Measurements from ENCODE around the gene NRN1L.
"Not testable (repeated sequence)": the region's sequence is repeated elsewhere in the genome, so short reads cannot be mapped to it uniquely, and the experiment has no call there.

Gene NRN1L

GRCh38 chr16:67910158-67910557, 25.5 kb downstream of the NRN1L start:
- TF ChIP-seq CTCF (IDR thresholded peaks at IDR 0.05; ENCODE audit: low read depth, low read length): no peak
- Histone ChIP-seq H3K36me3 (peaks cover 16% of the 10 kb centered on the region), H3K4me3 (ENCODE audit: low read depth, low read length) (no peak overlapping the region), H3K27ac (no peak overlapping the region), H3K27me3 (ENCODE audit: insufficient read depth, low read depth, severe bottlenecking) (no peaks in the 10 kb centered on the region), H3K9me3 (ENCODE audit: severe bottlenecking) (no peaks in the 10 kb centered on the region)
- no peak for DNase-seq

- Histone ChIP-seq H3K9me3 (ENCODE audit: severe bottlenecking) (no peaks in the 10 kb centered on the region), H3K36me3 (peaks cover 8% of the 10 kb centered on the region), H3K4me3 (ENCODE audit: low read depth, low read length) (no peak overlapping the region), H3K27ac (no peak overlapping the region), H3K27me3 (ENCODE audit: insufficient read depth, low read depth, severe bottlenecking) (no peaks in the 10 kb centered on the region)
- no peak for TF ChIP-seq CTCF (IDR thresholded peaks at IDR 0.05; ENCODE audit: low read depth, low read length)
- no peak for DNase-seq
Measured at GRCh38 chr16:67914758-67915495, 30.2 kb downstream of the NRN1L start.

GRCh38 chr16:67915496-67915769, 30.7 kb downstream of the NRN1L start:
- DNase-seq; H3K9me3 ChIP-seq (ENCODE audit: severe bottlenecking); H3K27me3 ChIP-seq (ENCODE audit: insufficient read depth, low read depth, severe bottlenecking); H3K27ac ChIP-seq; H3K36me3 ChIP-seq; H3K4me3 ChIP-seq (ENCODE audit: low read depth, low read length): not testable (repeated sequence)

- Histone ChIP-seq H3K27me3 (ENCODE audit: insufficient read depth, low read depth, severe bottlenecking) (no peaks in the 10 kb centered on the region), H3K4me3 (ENCODE audit: low read depth, low read length) (no peak overlapping the region), H3K36me3 (peaks cover 4% of the 10 kb centered on the region), H3K9me3 (ENCODE audit: severe bottlenecking) (no peaks in the 10 kb centered on the region), H3K27ac (no peak overlapping the region)
- DNase-seq: no peak
- TF ChIP-seq CTCF (IDR thresholded peaks at IDR 0.05; ENCODE audit: low read depth, low read length): no peak
Measured at GRCh38 chr16:67915831-67916723, 31.4 kb downstream of the NRN1L start.

- no peak for TF ChIP-seq CTCF (IDR thresholded peaks at IDR 0.05; ENCODE audit: low read depth, low read length)
- Histone ChIP-seq H3K27ac (no peak overlapping the region), H3K27me3 (ENCODE audit: insufficient read depth, low read depth, severe bottlenecking) (no peaks in the 10 kb centered on the region), H3K4me3 (ENCODE audit: low read depth, low read length) (no peak overlapping the region), H3K9me3 (ENCODE audit: severe bottlenecking) (no peaks in the 10 kb centered on the region), H3K36me3 (peaks cover 3% of the 10 kb centered on the region; the same call in 1 of the 2 replicates)
- DNase-seq: no peak
Measured at GRCh38 chr16:67917140-67917851, 32.6 kb downstream of the NRN1L start.

- H3K27ac ChIP-seq: no peak overlapping the region
- no peak for TF ChIP-seq CTCF (IDR thresholded peaks at IDR 0.05; ENCODE audit: low read depth, low read length)
- no peaks in the 10 kb centered on the region for H3K27me3 ChIP-seq (ENCODE audit: insufficient read depth, low read depth, severe bottlenecking)
- peaks cover 3% of the 10 kb centered on the region; the same call in 1 of the 2 replicates for H3K36me3 ChIP-seq
- H3K9me3 ChIP-seq (ENCODE audit: severe bottlenecking): no peaks in the 10 kb centered on the region
- H3K4me3 ChIP-seq (ENCODE audit: low read depth, low read length): no peak overlapping the region
- DNase-seq: no peak
Measured at GRCh38 chr16:67917852-67918236, 33.2 kb downstream of the NRN1L start.
